ENCODE data around the gene PTPRU.

The PTPRU gene

GRCh38 chr1:29235955-29236711, at the start of gene PTPRU:
TSS of gene PTPRU (plus strand) at chr1:29236522. CDS start at chr1:29236645, 123 bp downstream.
- DNase-seq (ENCODE audit: low spot score): peak; percentile 77

- DNase-seq (ENCODE audit: low spot score): no peak
Observed at GRCh38 chr1:29186707-29187106, 49.6 kb upstream of the PTPRU start.

- DNase-seq (ENCODE audit: low spot score): no peak
Observed at GRCh38 chr1:29190718-29191117, 45.6 kb upstream of the PTPRU start.

- no peak for DNase-seq (ENCODE audit: low spot score)
Observed at GRCh38 chr1:29193879-29194455, 42.4 kb upstream of the PTPRU start.

GRCh38 chr1:29195881-29196291, 40.4 kb upstream of the PTPRU start:
- DNase-seq (ENCODE audit: low spot score): peak; percentile 10

GRCh38 chr1:29196863-29197589, 39.3 kb upstream of the PTPRU start:
- DNase-seq (ENCODE audit: low spot score): no peak

GRCh38 chr1:29197590-29197924, 38.8 kb upstream of the PTPRU start:
- no peak for DNase-seq (ENCODE audit: low spot score)

GRCh38 chr1:29197993-29198392, 38.3 kb upstream of the PTPRU start:
- DNase-seq (ENCODE audit: low spot score): no peak

- no peak for DNase-seq (ENCODE audit: low spot score)
Observed at GRCh38 chr1:29200906-29201594, 35.3 kb upstream of the PTPRU start.

- DNase-seq (ENCODE audit: low spot score): no peak
Observed at GRCh38 chr1:29201595-29202051, 34.7 kb upstream of the PTPRU start.

- peak; percentile 20 for DNase-seq (ENCODE audit: low spot score)
Observed at GRCh38 chr1:29202053-29202452, 34.3 kb upstream of the PTPRU start.

- peak; percentile 95 for DNase-seq (ENCODE audit: low spot score)
Observed at GRCh38 chr1:29202584-29203340, 33.6 kb upstream of the PTPRU start.

- no peak for DNase-seq (ENCODE audit: low spot score)
Observed at GRCh38 chr1:29208442-29208841, 27.9 kb upstream of the PTPRU start.

- DNase-seq (ENCODE audit: low spot score): no peak
Observed at GRCh38 chr1:29209173-29209572, 27.1 kb upstream of the PTPRU start.

- no peak for DNase-seq (ENCODE audit: low spot score)
Observed at GRCh38 chr1:29210278-29211085, 25.8 kb upstream of the PTPRU start.

GRCh38 chr1:29211086-29212030, 25.0 kb upstream of the PTPRU start:
- DNase-seq (ENCODE audit: low spot score): no peak

GRCh38 chr1:29213055-29213454, 23.3 kb upstream of the PTPRU start:
- no peak for DNase-seq (ENCODE audit: low spot score)

- DNase-seq (ENCODE audit: low spot score): no peak
Observed at GRCh38 chr1:29217633-29218032, 18.7 kb upstream of the PTPRU start.

GRCh38 chr1:29218223-29218622, 18.1 kb upstream of the PTPRU start:
- DNase-seq (ENCODE audit: low spot score): no peak

GRCh38 chr1:29221296-29221695, 15.0 kb upstream of the PTPRU start:
- no peak for DNase-seq (ENCODE audit: low spot score)
